ENCODE data around the gene RNF113B. TPM values are rescaled to one million over a fixed set of nuclear protein-coding genes. Genes with fewer than 3 reads are reported as not detected.

RNF113B gene
- total and polyA plus RNA-seq, 4 donors, result 0.64 TPM; not detected in 3

- TF ChIP-seq TAF1 (conservative IDR thresholded peaks at IDR 0.05) (no peak), RXRA (IDR thresholded peaks at IDR 0.05) (peak; percentile 19 to 24), GABPA (IDR thresholded peaks at IDR 0.05 in 1 of 2, conservative IDR thresholded peaks at IDR 0.05 in 1 of 2) (no peak)
Measured at GRCh38 chr13:98182153-98182552, 5.1 kb upstream of the RNF113B start (continued).

- TF ChIP-seq SP1 (IDR thresholded peaks at IDR 0.05), result no peak
- WGBS, result 84% methylated on average over 7 of the region's 7 CpGs
- H3K27ac ChIP-seq (ENCODE audit: low read depth in 1 of 2, low read length in 2 of 2), result no peak overlapping the region
- no peaks in the 10 kb centered on the region for H3K27me3 ChIP-seq (ENCODE audit: control insufficient read depth in 4 of 4, insufficient read depth in 4 of 4, low read length in 3 of 4)
- H3K4me1 ChIP-seq (ENCODE audit: control insufficient read depth in 4 of 4, insufficient read depth in 4 of 4, low read length in 3 of 4), result peaks cover 2 to 11% (median 5%) of the 10 kb centered on the region in 4 donors
- no peak overlapping the region for H3K4me3 ChIP-seq (ENCODE audit: low read depth in 1 of 3, low read length in 3 of 3)
- H3K36me3 ChIP-seq (ENCODE audit: control insufficient read depth in 4 of 4, insufficient read depth in 3 of 4, low read depth in 1 of 4, low read length in 3 of 4), result peaks cover 0 to 8% (median 1%) of the 10 kb centered on the region in 4 donors
- no peak for DNase-seq (ENCODE audit: low spot score)
- H3K9me3 ChIP-seq (ENCODE audit: control insufficient read depth in 4 of 4, low read length in 3 of 4), result no peaks in the 10 kb centered on the region
- H3K9ac ChIP-seq (ENCODE audit: low read depth in 1 of 2, low read length in 2 of 2), result no peak overlapping the region
Measured at GRCh38 chr13:98181111-98181815, 4.2 kb upstream of the RNF113B start.

- H3K36me3 ChIP-seq (ENCODE audit: control insufficient read depth in 4 of 4, insufficient read depth in 3 of 4, low read depth in 1 of 4, low read length in 3 of 4), result peaks cover 0 to 8% (median 1%) of the 10 kb centered on the region in 4 donors
- H3K9me3 ChIP-seq (ENCODE audit: control insufficient read depth in 4 of 4, low read length in 3 of 4), result no peaks in the 10 kb centered on the region
- WGBS, result 83% methylated on average over 3 of the region's 3 CpGs
- no peak overlapping the region for H3K27ac ChIP-seq (ENCODE audit: low read depth in 1 of 2, low read length in 2 of 2)
- H3K9ac ChIP-seq (ENCODE audit: low read depth in 1 of 2, low read length in 2 of 2), result no peak overlapping the region
- no peak for DNase-seq (ENCODE audit: low spot score)
- H3K27me3 ChIP-seq (ENCODE audit: control insufficient read depth in 4 of 4, insufficient read depth in 4 of 4, low read length in 3 of 4), result no peaks in the 10 kb centered on the region
- no peak overlapping the region for H3K4me3 ChIP-seq (ENCODE audit: low read depth in 1 of 3, low read length in 3 of 3)
- peaks cover 2 to 15% (median 5%) of the 10 kb centered on the region in 4 donors for H3K4me1 ChIP-seq (ENCODE audit: control insufficient read depth in 4 of 4, insufficient read depth in 4 of 4, low read length in 3 of 4)
- no peak for TF ChIP-seq SP1 (IDR thresholded peaks at IDR 0.05)
- no peak for TF ChIP-seq NR2F2 (IDR thresholded peaks at IDR 0.05)
- no peak for TF ChIP-seq ZBTB33 (IDR thresholded peaks at IDR 0.05)
- TF ChIP-seq YY1 (IDR thresholded peaks at IDR 0.05), result no peak
- TF ChIP-seq RAD21 (IDR thresholded peaks at IDR 0.05), result no peak
- no peak for TF ChIP-seq EGR1 (IDR thresholded peaks at IDR 0.05; ENCODE audit: low read depth in 2 of 2)
- TF ChIP-seq JUND (IDR thresholded peaks at IDR 0.05), result no peak
Measured at GRCh38 chr13:98180092-98180491, 3.0 kb upstream of the RNF113B start.

GRCh38 chr13:98175823-98176222 is 1.2 kb downstream of the RNF113B start:
- no peak overlapping the region for H3K27ac ChIP-seq (ENCODE audit: low read depth in 1 of 2, low read length in 2 of 2)
- H3K36me3 ChIP-seq (ENCODE audit: control insufficient read depth in 4 of 4, insufficient read depth in 3 of 4, low read depth in 1 of 4, low read length in 3 of 4), result peaks cover 0 to 8% (median 1%) of the 10 kb centered on the region in 4 donors
- 80% methylated on average over 3 of the region's 3 CpGs for WGBS
- no peak for DNase-seq (ENCODE audit: low spot score)
- H3K9me3 ChIP-seq (ENCODE audit: control insufficient read depth in 4 of 4, low read length in 3 of 4), result no peaks in the 10 kb centered on the region
- H3K4me1 ChIP-seq (ENCODE audit: control insufficient read depth in 4 of 4, insufficient read depth in 4 of 4, low read length in 3 of 4), result peaks cover 10 to 45% (median 37%) of the 10 kb centered on the region in 4 donors
- no peak overlapping the region for H3K9ac ChIP-seq (ENCODE audit: low read depth in 1 of 2, low read length in 2 of 2)
- H3K27me3 ChIP-seq (ENCODE audit: control insufficient read depth in 4 of 4, insufficient read depth in 4 of 4, low read length in 3 of 4), result no peaks in the 10 kb centered on the region
- TF ChIP-seq CTCF (IDR thresholded peaks at IDR 0.05; ENCODE audit: low read depth, low read length, missing input control), result no peak
- H3K4me3 ChIP-seq (ENCODE audit: low read depth in 1 of 3, low read length in 3 of 3), result no peak overlapping the region
